Mammary epithelial cell (primary cell): Measurements from ENCODE around the gene TMC4.

Experiments
- EZH2 ChIP-seq: IDR thresholded peaks from 2 replicates; pipeline ENCODE4 v1.6.1; 2012; ENCODE audit warnings: low read length, inconsistent platforms, borderline replicate concordance
- TF ChIP-seq, protein P1 (sequence below), 2 donors: IDR thresholded peaks in 1 of 2; conservative IDR thresholded peaks in 1 of 2; 2 replicates each; pipeline ENCODE4 v1.5.1; 2011 to 2012; ENCODE audit warnings: inconsistent platforms in 2 of 2, low read length in 2 of 2, mild to moderate bottlenecking in 2 of 2, control low read depth in 1 of 2, low read depth in 1 of 2; ENCODE audit not compliant: insufficient read depth in 1 of 2; ENCODE audit errors: extremely low read depth in 1 of 2

DNA sequence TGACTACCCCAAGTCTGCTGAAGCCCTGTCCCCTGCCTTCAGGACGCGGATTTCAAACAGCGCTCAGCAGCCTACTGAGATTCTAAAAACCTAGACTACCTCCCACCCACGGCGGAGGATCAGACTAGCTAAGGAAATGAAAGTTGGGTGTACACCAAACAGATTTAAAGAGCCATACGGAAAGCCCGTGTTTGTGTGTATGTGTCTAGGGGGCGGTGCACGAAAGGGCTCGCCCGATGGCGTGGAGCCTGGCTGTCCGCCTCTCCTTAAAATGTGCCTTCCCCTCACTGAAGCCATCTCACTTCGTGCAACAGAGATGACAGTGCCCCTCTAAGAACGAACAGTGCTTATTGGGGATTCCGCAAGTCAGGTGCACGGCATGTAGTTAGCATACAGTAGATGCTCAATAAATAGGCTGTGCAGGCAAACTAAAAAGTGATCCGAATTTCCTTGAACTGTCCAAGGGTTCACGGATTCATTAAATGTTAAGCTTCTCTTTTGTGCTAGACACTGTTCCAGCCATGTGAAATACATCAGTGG, 14.1 kb downstream of the TMC4 start:
- TF ChIP-seq, protein P1, sequence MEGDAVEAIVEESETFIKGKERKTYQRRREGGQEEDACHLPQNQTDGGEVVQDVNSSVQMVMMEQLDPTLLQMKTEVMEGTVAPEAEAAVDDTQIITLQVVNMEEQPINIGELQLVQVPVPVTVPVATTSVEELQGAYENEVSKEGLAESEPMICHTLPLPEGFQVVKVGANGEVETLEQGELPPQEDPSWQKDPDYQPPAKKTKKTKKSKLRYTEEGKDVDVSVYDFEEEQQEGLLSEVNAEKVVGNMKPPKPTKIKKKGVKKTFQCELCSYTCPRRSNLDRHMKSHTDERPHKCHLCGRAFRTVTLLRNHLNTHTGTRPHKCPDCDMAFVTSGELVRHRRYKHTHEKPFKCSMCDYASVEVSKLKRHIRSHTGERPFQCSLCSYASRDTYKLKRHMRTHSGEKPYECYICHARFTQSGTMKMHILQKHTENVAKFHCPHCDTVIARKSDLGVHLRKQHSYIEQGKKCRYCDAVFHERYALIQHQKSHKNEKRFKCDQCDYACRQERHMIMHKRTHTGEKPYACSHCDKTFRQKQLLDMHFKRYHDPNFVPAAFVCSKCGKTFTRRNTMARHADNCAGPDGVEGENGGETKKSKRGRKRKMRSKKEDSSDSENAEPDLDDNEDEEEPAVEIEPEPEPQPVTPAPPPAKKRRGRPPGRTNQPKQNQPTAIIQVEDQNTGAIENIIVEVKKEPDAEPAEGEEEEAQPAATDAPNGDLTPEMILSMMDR (conservative IDR thresholded peaks at IDR 0.05 in 1 of 2, IDR thresholded peaks at IDR 0.05 in 1 of 2; ENCODE audit: extremely low read depth in 1 of 2, insufficient read depth in 1 of 2, low read depth in 1 of 2, low read length in 2 of 2) = no peak
- no peak for TF ChIP-seq EZH2
